ENCODE data around the gene PRDM2.

DNA sequence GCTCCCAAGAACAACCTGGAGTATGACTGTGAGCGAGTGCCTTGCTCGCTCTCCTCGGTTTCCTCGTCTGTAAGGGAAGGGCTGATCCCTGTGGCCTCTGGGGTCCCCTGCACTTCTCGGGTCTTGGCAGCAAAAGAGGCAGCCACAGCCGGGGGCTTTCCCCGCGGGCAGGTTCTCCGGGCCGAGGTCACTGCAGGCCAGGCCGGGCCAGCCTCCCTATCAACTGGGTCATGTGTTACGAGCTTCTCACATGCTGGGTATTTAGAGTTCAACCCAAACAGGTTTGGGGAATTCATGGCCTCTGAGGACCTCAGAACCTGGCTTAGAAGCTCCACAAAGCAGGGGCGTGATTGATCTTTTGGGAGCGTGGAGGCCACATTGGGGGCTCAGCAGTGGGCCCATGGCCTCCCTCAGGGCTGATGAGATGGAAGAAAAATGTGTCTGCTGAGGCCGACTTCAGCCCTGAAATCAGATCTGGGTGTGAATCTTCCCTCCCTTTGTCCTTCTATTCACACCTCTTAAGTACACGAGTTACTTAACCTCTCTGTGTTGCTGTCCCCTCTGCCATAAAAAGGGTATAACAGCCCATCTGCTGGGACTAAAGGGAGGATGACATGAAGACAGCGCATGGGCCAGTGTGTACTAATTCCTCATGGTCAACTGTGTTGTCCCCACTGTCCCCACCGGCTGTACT is 103.7 kb downstream of the PRDM2 start:
- TF ChIP-seq, protein P1, sequence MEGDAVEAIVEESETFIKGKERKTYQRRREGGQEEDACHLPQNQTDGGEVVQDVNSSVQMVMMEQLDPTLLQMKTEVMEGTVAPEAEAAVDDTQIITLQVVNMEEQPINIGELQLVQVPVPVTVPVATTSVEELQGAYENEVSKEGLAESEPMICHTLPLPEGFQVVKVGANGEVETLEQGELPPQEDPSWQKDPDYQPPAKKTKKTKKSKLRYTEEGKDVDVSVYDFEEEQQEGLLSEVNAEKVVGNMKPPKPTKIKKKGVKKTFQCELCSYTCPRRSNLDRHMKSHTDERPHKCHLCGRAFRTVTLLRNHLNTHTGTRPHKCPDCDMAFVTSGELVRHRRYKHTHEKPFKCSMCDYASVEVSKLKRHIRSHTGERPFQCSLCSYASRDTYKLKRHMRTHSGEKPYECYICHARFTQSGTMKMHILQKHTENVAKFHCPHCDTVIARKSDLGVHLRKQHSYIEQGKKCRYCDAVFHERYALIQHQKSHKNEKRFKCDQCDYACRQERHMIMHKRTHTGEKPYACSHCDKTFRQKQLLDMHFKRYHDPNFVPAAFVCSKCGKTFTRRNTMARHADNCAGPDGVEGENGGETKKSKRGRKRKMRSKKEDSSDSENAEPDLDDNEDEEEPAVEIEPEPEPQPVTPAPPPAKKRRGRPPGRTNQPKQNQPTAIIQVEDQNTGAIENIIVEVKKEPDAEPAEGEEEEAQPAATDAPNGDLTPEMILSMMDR (IDR thresholded peaks at IDR 0.05), result no peak
- TF ChIP-seq POLR2A (IDR thresholded peaks at IDR 0.05) (no peak), POLR2AphosphoS5 (IDR thresholded peaks at IDR 0.05) (no peak), EP300 (IDR thresholded peaks at IDR 0.05) (no peak)

Measured in suprapubic skin (tissue), 4 donors.